GM21717 (cell line): ENCODE results near the gene BCL2L1.

Source experiments
- ATAC-seq: cut with Tn5 transposase; IDR thresholded peaks from one replicate; pipeline ENCODE4 v1.9.1; 2021; ENCODE audit warnings: mild to moderate bottlenecking, moderate library complexity; ENCODE audit not compliant: unreplicated experiment

Gene BCL2L1

DNA sequence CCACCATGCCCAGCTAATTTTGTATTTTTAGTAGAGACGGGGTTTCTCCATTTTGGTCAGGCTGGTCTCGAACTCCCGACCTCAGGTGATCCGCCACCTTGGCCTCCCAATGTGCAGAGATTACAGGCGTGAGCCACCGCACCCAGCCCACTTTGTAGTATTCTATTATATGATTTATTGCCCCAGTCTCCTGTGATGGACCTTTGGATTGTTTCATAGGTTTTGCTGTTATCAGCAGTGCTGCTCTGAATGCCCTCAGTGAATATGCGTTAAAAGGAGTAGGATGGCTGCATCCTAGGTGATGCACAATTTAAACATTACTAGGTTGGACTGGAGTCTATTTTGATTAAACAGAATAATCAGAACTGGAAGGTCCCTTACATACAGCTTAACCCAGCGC lies 107.3 kb downstream of the BCL2L1 start:
- ATAC-seq: no peak
